Memory B cell (primary cell): ENCODE measurements around the gene GAPT.

Experiments
- ATAC-seq: fragments of 150-1000 bp; cut with Tn5 transposase; 2 replicates; pipeline ENCODE4 v1.10.0; 2021; ENCODE audit warnings: low read depth, mild to moderate bottlenecking, moderate library complexity
- DNase-seq, 2 donors: peaks; one replicate each; pipeline ENCODE4 v3.0.0; 2022; ENCODE audit warnings: low spot score in 2 of 2
- H3K27ac Mint-ChIP-seq: one replicate; pipeline ENCODE4 v1.8.0; 2022; ENCODE audit warnings: mild to moderate bottlenecking, moderate library complexity, mixed read lengths
- H3K27me3 Mint-ChIP-seq: one replicate; pipeline ENCODE4 v1.8.0; 2022; ENCODE audit warnings: mixed read lengths
- H3K36me3 Mint-ChIP-seq: one replicate; pipeline ENCODE4 v1.8.0; 2022; ENCODE audit warnings: mild to moderate bottlenecking, mixed read lengths
- H3K4me1 Mint-ChIP-seq: one replicate; pipeline ENCODE4 v1.8.0; 2022; ENCODE audit warnings: mixed read lengths
- H3K4me3 Mint-ChIP-seq: one replicate; pipeline ENCODE4 v1.8.0; 2022; ENCODE audit warnings: mild to moderate bottlenecking, moderate library complexity, mixed read lengths
- H3K9me3 Mint-ChIP-seq: one replicate; pipeline ENCODE4 v1.8.0; 2022; ENCODE audit warnings: mixed read lengths

Gene GAPT

DNA sequence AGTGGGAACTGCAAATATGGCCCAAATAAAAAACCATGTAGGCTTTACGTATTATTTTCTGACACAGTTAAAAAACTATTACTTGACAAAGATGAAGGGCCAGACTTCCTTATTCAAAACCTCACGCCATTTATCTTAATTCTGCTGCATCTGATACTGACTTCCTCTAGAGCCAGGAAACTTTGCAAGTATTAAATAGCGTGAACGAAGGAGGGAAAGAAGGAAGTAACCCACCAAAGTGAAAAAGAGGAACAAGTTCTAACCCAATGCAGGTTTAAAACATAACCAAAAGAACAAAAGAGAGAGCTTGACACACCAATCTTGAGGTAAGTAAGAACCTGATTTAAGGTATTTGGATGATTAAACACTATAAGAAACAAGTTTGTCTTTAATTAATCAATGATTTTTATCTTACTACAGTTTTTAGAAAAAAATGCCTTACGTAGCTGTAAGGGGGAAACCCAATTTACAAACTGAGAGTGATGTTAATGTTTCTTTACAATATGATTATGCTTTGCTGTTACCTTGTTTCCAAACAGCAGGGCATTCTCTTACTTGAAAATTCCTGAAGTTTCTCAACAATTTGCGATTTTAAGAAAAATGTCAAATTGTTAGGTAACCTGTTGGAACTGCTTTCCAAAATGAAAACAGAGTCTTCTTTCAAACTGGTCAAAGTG is at the start of gene GAPT:
Gene GAPT (plus strand): TSS at position 220 of the 677 bp plus-strand sequence. CDS start 3,102 bp downstream, outside the sequence.
- Mint-ChIP-seq H3K4me3 (peak within 1 kb of the TSS; percentile 83), H3K27ac (peak within 1 kb of the TSS; percentile 75), H3K36me3 (peaks cover 25% of the 10 kb centered on the region), H3K9me3 (peaks cover 6% of the 10 kb centered on the region), H3K27me3 (no peaks in the 10 kb centered on the region), H3K4me1 (peaks cover 24% of the 10 kb centered on the region)
- DNase-seq: peak in 1 of 2 donors; percentile 70
- ATAC-seq: peak; percentile 93

DNA sequence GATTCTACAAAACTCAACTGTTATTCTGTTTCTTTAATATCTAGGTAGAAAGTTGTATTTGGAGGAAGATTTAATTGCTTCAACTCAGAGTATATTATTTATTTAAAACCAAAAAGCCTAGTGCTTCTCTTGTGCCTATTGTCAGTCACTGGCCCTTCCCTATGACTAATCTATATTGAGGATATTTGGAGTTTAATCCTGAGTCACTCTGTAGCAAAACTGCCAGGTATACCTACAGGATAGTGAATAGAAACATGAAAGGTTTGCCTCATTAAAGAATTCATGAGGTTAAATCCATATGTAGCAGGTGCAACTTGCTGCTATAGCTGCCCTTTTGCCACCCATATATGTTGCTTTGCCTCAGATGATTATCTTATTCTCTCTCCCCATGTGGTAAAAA is 46.4 kb upstream of the GAPT start:
- Mint-ChIP-seq H3K36me3 (no peaks in the 10 kb centered on the region), H3K4me1 (no peaks in the 10 kb centered on the region), H3K27ac (no peak overlapping the region), H3K4me3 (no peak overlapping the region), H3K27me3 (peaks cover 4% of the 10 kb centered on the region), H3K9me3 (peaks cover 2% of the 10 kb centered on the region)
- no peak for DNase-seq
- ATAC-seq: no peak

DNA sequence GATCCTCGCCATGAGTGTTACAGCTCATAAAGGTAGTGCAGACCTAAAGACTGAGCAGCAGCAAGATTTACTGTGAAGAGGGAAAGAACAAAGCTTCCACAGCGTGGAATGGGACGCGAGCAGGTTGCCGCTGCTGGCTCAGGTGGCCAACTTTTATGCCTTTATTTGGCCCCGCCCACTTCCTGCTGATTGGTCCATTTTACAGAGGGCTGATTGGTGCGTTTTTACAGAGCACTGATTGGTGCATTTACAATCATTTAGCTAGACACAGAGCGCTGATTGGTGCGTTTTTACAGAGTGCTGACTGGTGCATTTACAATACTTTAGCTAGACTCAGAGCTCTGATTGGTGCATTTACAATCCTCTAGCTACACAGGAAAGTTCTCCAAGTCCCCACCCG is 45.2 kb upstream of the GAPT start:
- ATAC-seq: no peak
- H3K27me3 Mint-ChIP-seq: peaks cover 4% of the 10 kb centered on the region
- peaks cover 2% of the 10 kb centered on the region for H3K9me3 Mint-ChIP-seq
- no peak overlapping the region for H3K4me3 Mint-ChIP-seq
- H3K27ac Mint-ChIP-seq: no peak overlapping the region
- DNase-seq: no peak
- H3K4me1 Mint-ChIP-seq: no peaks in the 10 kb centered on the region
- peaks cover under 1% of the 10 kb centered on the region for H3K36me3 Mint-ChIP-seq

DNA sequence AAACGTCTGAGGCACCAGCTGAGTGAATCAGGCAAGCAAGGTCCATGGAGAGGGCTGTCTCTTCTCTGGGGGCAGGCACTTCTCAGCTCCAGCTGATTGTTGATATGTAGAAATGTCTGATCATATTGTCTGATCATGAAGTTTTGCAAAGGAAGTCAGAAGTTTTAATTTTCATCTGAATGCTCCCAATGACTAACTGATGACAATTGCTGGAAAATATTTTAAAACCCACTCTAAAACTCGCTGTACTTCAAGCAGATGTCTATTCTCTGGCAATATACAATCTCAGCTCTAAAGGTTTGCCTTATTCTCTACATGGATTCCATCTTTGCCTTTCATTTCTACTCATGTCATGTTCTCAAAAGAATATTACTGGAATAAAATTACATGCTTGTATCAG is 44.0 kb upstream of the GAPT start:
- Mint-ChIP-seq H3K4me3 (no peak overlapping the region), H3K27ac (no peak overlapping the region), H3K4me1 (no peaks in the 10 kb centered on the region), H3K27me3 (peaks cover 1% of the 10 kb centered on the region), H3K9me3 (peaks cover 2% of the 10 kb centered on the region), H3K36me3 (peaks cover 1% of the 10 kb centered on the region)
- ATAC-seq (no peak), DNase-seq (no peak)

DNA sequence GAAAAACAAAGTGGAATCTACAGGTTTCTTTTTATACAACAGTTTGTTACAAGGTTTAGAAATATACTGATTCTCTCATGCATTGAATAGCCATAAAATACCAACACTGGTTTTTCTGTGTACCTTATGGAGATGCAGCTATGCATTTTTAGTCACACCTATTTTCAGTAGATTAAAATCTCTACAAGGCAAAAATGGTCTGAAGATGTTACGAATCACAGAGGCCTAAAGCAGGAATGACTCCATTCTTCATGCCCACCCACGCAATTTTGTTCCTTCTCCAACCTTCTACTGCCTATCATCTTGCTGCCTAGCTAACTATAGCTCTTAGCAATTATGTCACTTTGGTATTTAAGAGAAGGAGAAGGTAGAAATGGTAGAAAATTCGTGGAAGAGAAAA is 41.2 kb upstream of the GAPT start:
- Mint-ChIP-seq H3K4me3 (no peak overlapping the region), H3K27ac (no peak overlapping the region), H3K27me3 (peaks cover 1% of the 10 kb centered on the region), H3K4me1 (no peaks in the 10 kb centered on the region), H3K36me3 (peaks cover 10% of the 10 kb centered on the region), H3K9me3 (no peaks in the 10 kb centered on the region)
- ATAC-seq: no peak
- no peak for DNase-seq

DNA sequence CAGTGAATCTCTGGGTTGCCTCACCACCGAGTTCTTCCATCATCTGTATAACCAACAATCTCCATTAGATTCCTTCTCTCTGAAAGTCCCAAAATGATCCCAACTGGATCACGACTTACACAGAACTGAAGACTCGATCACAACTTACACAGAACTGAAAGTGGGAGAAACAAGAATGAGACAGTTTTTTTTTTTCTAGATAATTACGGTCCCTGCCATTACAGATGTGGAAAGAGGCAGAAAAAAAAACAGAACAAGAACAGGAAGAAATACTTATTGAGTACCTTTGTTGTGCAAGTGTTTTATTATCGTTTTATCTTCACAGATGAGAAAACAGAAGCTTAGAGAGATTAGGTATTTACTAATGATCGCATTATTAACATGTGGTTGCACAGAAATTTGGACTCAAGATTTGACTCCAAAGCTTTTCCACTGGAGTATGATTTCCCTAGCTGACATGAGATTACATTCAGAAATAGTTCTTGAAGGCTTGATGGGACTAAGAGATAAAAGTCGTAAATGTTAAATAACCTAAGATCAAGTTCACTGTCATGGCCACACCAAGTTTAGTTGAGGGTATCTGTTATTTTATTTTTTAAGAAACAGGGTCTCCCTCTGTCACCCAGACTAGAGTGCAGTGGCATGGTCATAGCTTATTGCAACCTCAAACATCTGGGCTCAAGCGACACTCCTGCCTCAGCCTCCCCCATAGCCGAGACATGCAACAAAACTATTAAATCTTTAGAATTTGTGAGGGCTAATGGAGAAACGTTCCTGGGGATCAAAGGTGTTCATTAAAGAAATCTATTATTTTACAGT is 40.2 kb upstream of the GAPT start:
- Mint-ChIP-seq H3K27ac (no peak overlapping the region), H3K9me3 (no peaks in the 10 kb centered on the region), H3K4me3 (no peak overlapping the region), H3K36me3 (peaks cover 10% of the 10 kb centered on the region), H3K4me1 (no peaks in the 10 kb centered on the region), H3K27me3 (peaks cover 1% of the 10 kb centered on the region)
- ATAC-seq (no peak), DNase-seq (no peak)

DNA sequence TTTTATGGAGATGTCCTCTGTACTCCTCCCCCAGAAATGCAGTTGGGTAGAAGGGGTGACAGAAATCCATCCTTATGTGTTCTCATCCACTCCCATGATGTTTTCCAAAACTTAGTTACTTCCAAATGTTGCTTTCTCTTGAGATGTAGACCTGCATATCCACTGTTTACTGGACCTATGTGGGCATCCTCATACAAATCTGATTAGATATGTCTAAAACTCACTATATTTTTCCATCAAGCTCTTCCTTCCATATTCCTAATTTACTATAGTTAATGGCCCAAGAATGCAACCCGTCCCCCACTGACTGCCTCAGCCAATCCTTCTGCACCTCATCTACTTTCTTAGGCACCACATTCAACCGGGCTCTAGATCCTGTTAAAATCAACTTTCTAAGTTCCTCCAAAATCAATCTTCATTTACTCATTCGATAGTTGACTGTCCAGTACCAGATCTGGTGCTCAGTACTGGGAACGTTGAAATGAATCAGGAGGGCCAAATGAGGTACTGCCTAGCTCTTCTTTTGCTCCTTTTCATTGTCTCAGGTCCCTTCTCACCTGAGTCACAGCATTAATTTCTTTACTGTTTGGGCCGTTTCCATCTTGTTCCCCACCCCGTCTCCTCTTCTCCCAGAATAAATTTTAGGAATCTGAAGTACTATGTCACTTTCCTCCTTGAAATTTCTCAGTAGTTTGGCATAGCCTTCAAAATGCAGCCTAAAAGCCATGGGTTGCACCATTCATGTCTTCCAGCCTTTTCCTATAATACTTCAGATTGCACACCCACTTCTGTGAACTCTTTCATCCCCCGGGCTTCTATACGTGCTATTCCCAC is 39.3 kb upstream of the GAPT start:
- Mint-ChIP-seq H3K27me3 (no peaks in the 10 kb centered on the region), H3K27ac (no peak overlapping the region), H3K36me3 (peaks cover 10% of the 10 kb centered on the region), H3K4me1 (no peaks in the 10 kb centered on the region), H3K9me3 (no peaks in the 10 kb centered on the region), H3K4me3 (no peak overlapping the region)
- ATAC-seq: no peak
- no peak for DNase-seq

DNA sequence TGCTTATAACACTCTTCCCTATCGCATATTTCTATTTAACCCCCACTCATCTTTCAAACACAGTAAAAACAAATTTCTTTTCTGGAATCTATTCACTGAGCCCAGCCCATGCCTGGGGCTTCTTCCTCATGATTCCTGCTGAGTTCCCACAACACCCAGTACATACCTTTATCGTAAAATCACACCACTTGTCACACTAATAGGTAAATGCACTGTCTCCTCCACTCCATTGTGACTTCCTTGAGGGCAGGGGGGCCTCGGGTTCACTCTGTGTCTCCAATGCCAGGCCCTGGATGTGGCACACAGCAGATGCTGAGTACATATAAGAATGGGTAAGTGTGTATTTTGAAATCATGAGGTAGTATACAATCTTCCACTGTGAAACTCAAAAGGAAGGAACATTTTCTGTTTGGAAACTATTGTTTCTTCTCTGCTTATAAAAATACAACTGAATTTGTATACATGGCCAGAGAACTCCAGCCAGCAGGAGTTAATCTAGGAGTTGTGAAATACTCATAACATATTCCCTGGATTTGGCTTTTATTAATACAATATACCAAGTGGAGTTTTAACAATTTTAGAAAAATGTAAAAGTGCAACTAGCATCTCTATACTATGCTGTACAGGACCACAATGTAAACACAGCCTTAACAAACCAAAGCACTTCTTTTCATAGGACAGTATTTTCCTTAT is 38.5 kb upstream of the GAPT start:
- Mint-ChIP-seq H3K4me3 (no peak overlapping the region), H3K27ac (no peak overlapping the region), H3K36me3 (peaks cover 10% of the 10 kb centered on the region), H3K4me1 (no peaks in the 10 kb centered on the region), H3K9me3 (no peaks in the 10 kb centered on the region), H3K27me3 (no peaks in the 10 kb centered on the region)
- DNase-seq: no peak
- no peak for ATAC-seq

DNA sequence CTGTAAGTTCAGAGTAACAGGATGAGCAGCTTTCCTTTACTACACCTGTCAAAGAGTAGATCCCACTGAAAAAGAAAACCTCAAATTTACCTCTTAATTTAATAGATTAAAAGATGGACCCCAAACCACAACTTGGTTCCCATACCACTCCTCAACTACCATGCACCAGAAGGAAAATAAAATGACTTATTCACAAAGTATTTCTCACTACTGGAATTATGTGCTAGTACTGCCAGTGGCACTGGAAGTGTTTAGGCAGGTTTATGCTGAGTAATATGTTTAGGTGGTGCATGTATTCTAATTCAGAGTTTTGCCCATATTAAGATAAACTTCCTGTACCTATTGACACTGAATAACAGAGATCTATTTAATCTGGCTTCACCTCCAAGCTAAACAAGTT is 37.9 kb upstream of the GAPT start:
- no peak for ATAC-seq
- no peaks in the 10 kb centered on the region for H3K4me1 Mint-ChIP-seq
- H3K4me3 Mint-ChIP-seq: no peak overlapping the region
- no peaks in the 10 kb centered on the region for H3K27me3 Mint-ChIP-seq
- no peak for DNase-seq
- no peaks in the 10 kb centered on the region for H3K9me3 Mint-ChIP-seq
- H3K36me3 Mint-ChIP-seq: peaks cover 10% of the 10 kb centered on the region
- H3K27ac Mint-ChIP-seq: no peak overlapping the region

DNA sequence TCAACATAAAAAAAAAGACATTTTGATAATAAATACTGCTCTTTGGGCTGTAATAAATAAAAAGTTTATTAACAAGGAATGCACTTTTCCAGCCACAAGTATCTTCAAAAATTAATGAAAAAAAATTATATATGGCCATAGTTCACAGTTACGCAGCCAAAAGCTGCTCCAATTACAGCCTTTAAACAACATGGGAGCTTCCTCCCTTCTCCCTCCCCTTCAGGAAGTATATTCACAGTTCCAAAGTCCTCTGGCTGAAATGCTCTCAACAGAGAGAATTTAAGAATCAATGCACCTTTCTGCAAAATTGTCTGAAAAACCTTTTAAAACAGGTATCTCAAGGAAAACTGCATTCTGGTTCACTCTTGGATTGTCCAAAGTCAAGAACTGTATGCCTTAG is 37.2 kb upstream of the GAPT start:
- H3K36me3 Mint-ChIP-seq: peaks cover 10% of the 10 kb centered on the region
- no peak for DNase-seq

DNA sequence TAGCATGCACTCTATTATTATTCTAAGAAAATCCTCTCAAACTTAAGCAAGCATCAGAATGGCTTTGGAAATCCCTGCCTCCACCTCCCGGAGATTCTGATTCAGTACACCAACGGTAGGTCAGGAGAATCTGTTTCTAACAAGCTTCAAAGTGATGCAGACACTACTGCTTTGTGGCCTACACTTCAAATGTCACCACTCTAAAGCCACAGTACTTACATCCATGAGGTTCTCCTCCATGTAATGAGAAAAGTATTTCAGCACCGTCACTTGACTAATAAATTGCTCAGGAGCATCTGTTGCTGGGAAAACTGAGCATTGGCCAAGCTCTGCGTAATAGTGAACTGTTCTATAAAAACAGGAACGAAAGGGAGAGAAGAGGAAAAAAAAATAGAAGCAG is 36.2 kb upstream of the GAPT start:
- H3K36me3 Mint-ChIP-seq: peaks cover 10% of the 10 kb centered on the region
- H3K4me1 Mint-ChIP-seq: no peaks in the 10 kb centered on the region
- no peak for ATAC-seq
- DNase-seq: no peak
- no peaks in the 10 kb centered on the region for H3K27me3 Mint-ChIP-seq
- no peak overlapping the region for H3K27ac Mint-ChIP-seq
- H3K9me3 Mint-ChIP-seq: no peaks in the 10 kb centered on the region
- H3K4me3 Mint-ChIP-seq: no peak overlapping the region

More for the DNA sequence above, 37.2 kb upstream of the GAPT start:
- ATAC-seq: no peak
- Mint-ChIP-seq H3K4me3 (no peak overlapping the region), H3K9me3 (no peaks in the 10 kb centered on the region), H3K4me1 (no peaks in the 10 kb centered on the region), H3K27me3 (no peaks in the 10 kb centered on the region), H3K27ac (no peak overlapping the region)

DNA sequence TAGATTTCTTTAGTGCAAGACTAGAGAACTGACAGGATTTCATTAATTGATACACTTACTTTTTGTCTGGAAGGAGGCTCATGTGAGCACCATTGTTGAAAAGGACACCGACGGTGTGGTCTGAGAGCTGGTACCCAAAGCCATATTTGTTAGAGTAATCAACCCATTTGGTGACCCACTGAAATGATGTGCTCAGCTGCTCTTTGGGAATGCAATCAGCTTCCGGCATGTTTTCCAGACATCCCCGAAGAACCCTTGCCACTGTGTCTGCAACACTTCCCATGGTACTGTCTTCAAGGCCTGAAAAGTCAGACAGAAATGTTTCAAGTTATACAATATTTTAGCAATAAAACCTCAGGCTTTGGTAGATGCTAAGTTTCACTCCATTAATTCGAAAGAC is 35.8 kb upstream of the GAPT start:
- H3K4me3 Mint-ChIP-seq: no peak overlapping the region
- no peak overlapping the region for H3K27ac Mint-ChIP-seq
- H3K9me3 Mint-ChIP-seq: no peaks in the 10 kb centered on the region
- DNase-seq: no peak
- peaks cover 10% of the 10 kb centered on the region for H3K36me3 Mint-ChIP-seq
- ATAC-seq: no peak
- no peaks in the 10 kb centered on the region for H3K27me3 Mint-ChIP-seq
- no peaks in the 10 kb centered on the region for H3K4me1 Mint-ChIP-seq

DNA sequence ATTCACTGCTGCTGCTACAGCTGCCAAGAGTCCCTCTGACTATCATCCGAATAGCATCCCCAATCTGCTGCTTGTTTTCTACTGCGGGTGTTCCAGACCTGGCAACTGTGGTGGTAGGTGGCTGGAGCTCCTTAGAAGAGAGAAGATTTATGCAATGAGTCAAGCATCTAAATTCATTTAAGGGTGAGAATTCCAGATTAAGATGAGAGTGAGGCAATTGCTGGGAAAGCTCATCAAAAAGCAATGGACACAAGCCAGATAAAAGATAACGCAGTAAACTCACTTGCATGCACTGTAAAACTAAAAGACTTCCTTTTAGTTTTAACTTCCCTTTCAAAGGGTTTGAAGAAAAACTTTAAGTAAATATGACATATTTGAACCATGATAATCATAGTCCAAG is 35.2 kb upstream of the GAPT start:
- Mint-ChIP-seq H3K9me3 (no peaks in the 10 kb centered on the region), H3K4me3 (no peak overlapping the region), H3K36me3 (peaks cover 9% of the 10 kb centered on the region), H3K27ac (no peak overlapping the region), H3K27me3 (no peaks in the 10 kb centered on the region), H3K4me1 (peaks cover 3% of the 10 kb centered on the region)
- ATAC-seq (no peak), DNase-seq (no peak)

DNA sequence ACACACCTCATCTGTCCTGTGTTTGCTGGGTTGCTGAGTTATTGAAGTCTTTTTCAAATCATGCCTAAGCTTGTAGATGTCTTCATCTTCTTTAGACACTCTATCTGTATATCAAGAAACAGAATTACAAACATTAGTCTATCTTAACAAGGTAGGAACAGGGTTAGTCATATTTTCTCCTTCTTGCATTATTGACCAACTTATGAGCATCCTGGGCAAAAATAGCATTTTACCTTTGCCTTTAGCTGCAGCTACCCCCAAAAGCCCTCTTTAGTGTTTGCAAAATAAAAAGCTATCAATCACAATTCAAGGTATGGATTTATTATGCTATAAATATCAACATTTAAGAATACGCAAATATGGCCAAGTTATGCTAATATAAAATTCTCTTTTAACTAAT is 34.7 kb upstream of the GAPT start:
- H3K27ac Mint-ChIP-seq: no peak overlapping the region
- H3K4me1 Mint-ChIP-seq: peaks cover 3% of the 10 kb centered on the region
- ATAC-seq (no peak), DNase-seq (no peak)
- no peaks in the 10 kb centered on the region for H3K9me3 Mint-ChIP-seq
- no peaks in the 10 kb centered on the region for H3K27me3 Mint-ChIP-seq
- H3K36me3 Mint-ChIP-seq: peaks cover 8% of the 10 kb centered on the region
- H3K4me3 Mint-ChIP-seq: no peak overlapping the region
